Measurements from ENCODE around the gene DNM1.

The DNM1 gene

DNA sequence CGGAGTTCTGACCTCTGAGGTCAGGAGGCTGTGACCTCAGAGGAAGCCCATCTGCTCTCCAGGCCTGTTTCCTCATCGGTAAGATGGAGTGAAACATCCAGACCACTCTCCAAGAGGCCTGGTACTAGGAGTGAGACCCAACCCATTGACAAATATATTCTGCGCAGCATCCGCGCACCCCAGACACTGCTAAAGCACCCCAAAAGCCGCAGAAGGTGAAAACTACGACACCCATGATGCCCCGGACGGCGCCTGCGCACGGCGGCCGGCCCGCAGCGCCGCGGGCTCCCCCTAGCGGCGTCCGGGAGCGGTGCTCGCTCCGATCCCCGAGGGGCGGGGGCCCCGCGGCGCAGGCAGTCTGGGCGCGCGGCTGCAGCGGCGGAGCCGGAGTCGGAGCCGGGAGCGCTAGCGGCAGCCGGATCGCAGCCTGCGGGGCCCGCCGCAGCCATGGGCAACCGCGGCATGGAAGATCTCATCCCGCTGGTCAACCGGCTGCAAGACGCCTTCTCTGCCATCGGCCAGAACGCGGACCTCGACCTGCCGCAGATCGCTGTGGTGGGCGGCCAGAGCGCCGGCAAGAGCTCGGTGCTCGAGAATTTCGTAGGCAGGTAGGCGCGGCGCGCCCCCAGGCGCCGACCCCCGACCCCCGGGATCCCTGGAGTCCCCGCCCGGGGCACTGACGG, at the start of gene DNM1:
DNM1 (plus strand) TSS at position 356 of the 683 bp plus-strand sequence; CDS start at position 448, 92 bp downstream.
- DNase-seq (ENCODE audit: low read depth) = no peak
- TF ChIP-seq CTCF (IDR thresholded peaks at IDR 0.05; ENCODE audit: control insufficient read depth, insufficient read depth, low read depth, low read length, missing control alignments) = peak; percentile 39
- H3K4me3 ChIP-seq (ENCODE audit: control insufficient read depth, low read depth, low read length) = peak within 1 kb of the TSS; percentile 86

- TF ChIP-seq CTCF (IDR thresholded peaks at IDR 0.05; ENCODE audit: control insufficient read depth, insufficient read depth, low read depth, low read length, missing control alignments) = no peak
- no peak for DNase-seq (ENCODE audit: low read depth)
- H3K4me3 ChIP-seq (ENCODE audit: control insufficient read depth, low read depth, low read length) = no peak overlapping the region
Observed at GRCh38 chr9:128153947-128154695, 49.1 kb upstream of the DNM1 start.

- no peak for TF ChIP-seq CTCF (IDR thresholded peaks at IDR 0.05; ENCODE audit: control insufficient read depth, insufficient read depth, low read depth, low read length, missing control alignments)
- no peak overlapping the region for H3K4me3 ChIP-seq (ENCODE audit: control insufficient read depth, low read depth, low read length)
- DNase-seq (ENCODE audit: low read depth) = no peak
Observed at GRCh38 chr9:128155736-128156500, 47.3 kb upstream of the DNM1 start.

DNA sequence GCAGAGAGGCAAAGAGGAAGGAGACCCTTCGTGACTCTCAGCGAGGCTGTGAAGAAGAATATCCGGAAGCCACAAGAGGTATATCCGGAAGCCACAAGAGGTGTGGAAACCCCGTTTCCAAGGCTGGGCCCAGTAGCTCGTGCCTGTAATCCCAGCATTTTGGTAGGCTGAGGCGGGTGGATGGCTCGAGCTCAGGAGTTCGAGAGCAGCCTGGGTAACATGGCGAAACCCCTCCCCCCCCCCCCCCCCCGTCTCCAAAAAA, 43.7 kb upstream of the DNM1 start:
- TF ChIP-seq CTCF (IDR thresholded peaks at IDR 0.05; ENCODE audit: control insufficient read depth, insufficient read depth, low read depth, low read length, missing control alignments) = no peak
- peak overlapping the region; percentile 32 for H3K4me3 ChIP-seq (ENCODE audit: control insufficient read depth, low read depth, low read length)
- no peak for DNase-seq (ENCODE audit: low read depth)

DNA sequence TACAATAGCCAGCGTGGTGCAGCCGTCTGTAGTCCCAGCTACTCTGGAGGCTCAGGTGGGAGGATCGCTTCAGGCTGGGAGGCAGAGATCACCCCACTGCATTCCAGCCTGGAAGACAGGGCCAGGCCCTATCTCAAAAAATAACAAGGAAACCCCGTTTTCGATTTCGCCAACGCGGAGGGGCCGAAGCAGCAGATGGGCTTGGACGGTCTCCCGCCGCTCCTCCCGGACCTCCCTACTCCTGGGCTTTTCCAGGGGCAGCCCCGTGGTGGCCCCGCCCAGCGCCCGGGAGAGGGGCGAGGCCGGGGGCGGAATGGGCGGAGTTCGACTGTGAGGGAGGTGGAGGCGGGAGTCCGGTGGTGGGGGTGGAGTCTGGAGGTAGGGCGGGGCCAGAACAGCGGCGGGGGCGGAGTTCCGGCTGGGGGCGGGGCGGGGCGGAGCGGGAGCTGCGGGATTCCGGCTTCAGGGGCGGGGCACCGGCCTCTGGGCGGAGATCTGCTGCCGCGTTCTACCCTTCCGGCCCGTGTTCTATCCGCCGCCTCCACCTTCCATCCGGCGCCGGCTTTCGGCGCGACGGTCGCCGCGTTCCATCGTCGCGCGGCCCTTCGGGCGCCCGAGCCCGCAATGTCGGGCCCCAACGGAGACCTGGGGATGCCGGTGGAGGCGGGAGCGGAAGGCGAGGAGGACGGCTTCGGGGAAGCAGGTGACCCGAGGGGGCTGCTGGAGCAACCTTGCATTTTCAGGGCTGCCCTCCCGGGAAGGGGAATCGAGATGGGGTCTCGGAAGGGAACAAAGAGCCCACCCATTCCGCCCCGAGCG, 43.2 kb upstream of the DNM1 start, which contains the start of gene BBLN:
BBLN (plus strand) TSS at position 482 of the 819 bp plus-strand sequence; CDS start at position 625, 143 bp downstream.
- TF ChIP-seq CTCF (IDR thresholded peaks at IDR 0.05; ENCODE audit: control insufficient read depth, insufficient read depth, low read depth, low read length, missing control alignments) = no peak
- H3K4me3 ChIP-seq (ENCODE audit: control insufficient read depth, low read depth, low read length) = peak within 1 kb of the TSS; percentile 70
- DNase-seq (ENCODE audit: low read depth) = peak; percentile 33

GRCh38 chr9:128160603-128160987, 42.6 kb upstream of the DNM1 start:
- no peak for TF ChIP-seq CTCF (IDR thresholded peaks at IDR 0.05; ENCODE audit: control insufficient read depth, insufficient read depth, low read depth, low read length, missing control alignments)
- no peak for DNase-seq (ENCODE audit: low read depth)
- H3K4me3 ChIP-seq (ENCODE audit: control insufficient read depth, low read depth, low read length) = peak overlapping the region; percentile 70
